Caki2 (cell line): ENCODE data around the gene TM9SF4. TPM values are rescaled to one million over a fixed set of nuclear protein-coding genes. Genes with fewer than 3 reads are reported as not detected.

Experiments used
- DNase-seq: peaks from one replicate; pipeline ENCODE4 v3.0.0-alpha.2; 2015; ENCODE audit warnings: low read depth
- in situ Hi-C: cut with HindIII; loops from 2 replicates; pipeline ENCODE4 v1.10.0; 2016; ENCODE audit warnings: low sequenced_read_pairs, low pct_unique_long_range_greater_than_20kb, mixed read lengths
- total RNA-seq: library from RNA; depleted of rRNA; stranded (reverse); fragments of >200 nt; shearing (Covaris generic); gene quantifications from 2 replicates; pipeline ENCODE4 v1.2.3, GENCODE V29; 2014; ENCODE audit warnings: low replicate concordance; rRNA removed

The TM9SF4 gene
- total RNA-seq, 1 experiment from 2014 or later = 13.1 TPM

- in situ Hi-C loops = no loop called here
- DNase-seq = no peak
These were observed 100.5 kb downstream of the TM9SF4 start for GRCh38 chr20:32209850-32210605.

GRCh38 chr20:32213870-32214269 is 104.4 kb downstream of the TM9SF4 start:
- no peak for DNase-seq
- in situ Hi-C loops = no loop called here

GRCh38 chr20:32215147-32215546 is 105.6 kb downstream of the TM9SF4 start:
- in situ Hi-C loops = no loop called here
- no peak for DNase-seq

GRCh38 chr20:32215729-32216128 is 106.2 kb downstream of the TM9SF4 start:
- in situ Hi-C loops = no loop called here
- no peak for DNase-seq

GRCh38 chr20:32216179-32217142 is 106.9 kb downstream of the TM9SF4 start:
- no peak for DNase-seq
- in situ Hi-C loops = no loop called here

Other genes with a start within 250 kb of the TM9SF4 start
- gene DUSP15, start 239.2 kb upstream of the TM9SF4 start, total RNA-seq = 3.9 TPM in 1 of 2 replicates, not detected in the other
- gene TTLL9, start 239.1 kb upstream of the TM9SF4 start, total RNA-seq = 0.20 TPM in 1 of 2 replicates, not detected in the other
- 50.9 and 55.6 TPM in 2 replicates for gene PDRG1, start 157.7 kb upstream of the TM9SF4 start, total RNA-seq
- 8.1 and 9.7 TPM in 2 replicates for gene XKR7, start 141.6 kb upstream of the TM9SF4 start, total RNA-seq
- 21.5 and 29.4 TPM in 2 replicates for gene CCM2L, start 99.3 kb upstream of the TM9SF4 start, total RNA-seq
- not detected in 2 replicates for gene HCK, start 57.5 kb upstream of the TM9SF4 start, total RNA-seq
- gene PLAGL2, start 98.0 kb downstream of the TM9SF4 start, total RNA-seq = 0.35 and 0.37 TPM in 2 replicates
- 62.2 and 65.7 TPM in 2 replicates for gene POFUT1, start 98.2 kb downstream of the TM9SF4 start, total RNA-seq
- 19.3 and 19.9 TPM in 2 replicates for gene KIF3B, start 167.9 kb downstream of the TM9SF4 start, total RNA-seq
- 17.3 and 25.7 TPM in 2 replicates for gene ASXL1, start 248.6 kb downstream of the TM9SF4 start, total RNA-seq